ENCODE measurements around the gene TNFRSF13B. TPM values are rescaled to one million over a fixed set of nuclear protein-coding genes. Genes with fewer than 3 reads are reported as not detected.

The TNFRSF13B gene
- total and polyA plus RNA-seq, 2 donors (not counting 3 experiments of a cell fraction or from before 2014, with no cell fraction given) = not detected

- BruUV-seq (replicated peaks) = no TSS peak
- ChIA-PET POLR2A (no interaction called here), CTCF (no interaction called here)
- no peak overlapping the region for H2AFZ ChIP-seq (ENCODE audit: low read depth, low read length)
- no peak for TF ChIP-seq GATA2 (IDR thresholded peaks at IDR 0.05; ENCODE audit: insufficient read depth, insufficient read length, low read depth, low read length)
- no peak for TF ChIP-seq CTCF (IDR thresholded peaks at IDR 0.05; ENCODE audit: extremely low read depth in 1 of 2, insufficient read depth in 1 of 2, low read depth in 1 of 2, low read length in 2 of 2)
- TF ChIP-seq POLR2AphosphoS5 (IDR thresholded peaks at IDR 0.05; ENCODE audit: insufficient read depth, low read depth, low read length) = no peak
- TF ChIP-seq MYC (IDR thresholded peaks at IDR 0.05; ENCODE audit: low read depth, low read length) = no peak
- no peak for TF ChIP-seq FOS (IDR thresholded peaks at IDR 0.05; ENCODE audit: borderline replicate concordance, insufficient read depth, low read length)
- no peak for TF ChIP-seq JUN (IDR thresholded peaks at IDR 0.05; ENCODE audit: borderline replicate concordance, insufficient read depth, insufficient read length, low read depth)
- H4K20me1 ChIP-seq (replicated peaks; ENCODE audit: control insufficient read depth, extremely low read depth, insufficient read depth, low read length) = no peaks in the 10 kb centered on the region
- H3K4me3 ChIP-seq (replicated peaks in 1 of 3; ENCODE audit: insufficient read depth in 1 of 3, low read depth in 1 of 3, low read length in 3 of 3) = no peak overlapping the region
- no peaks in the 10 kb centered on the region for H3K9me1 ChIP-seq (replicated peaks; ENCODE audit: control insufficient read depth, extremely low read depth, insufficient read depth, low read length)
- no peaks in the 10 kb centered on the region for H3K79me2 ChIP-seq (ENCODE audit: control insufficient read depth, insufficient read depth, low read length)
- dilution Hi-C loops (cut with MboI; ENCODE audit: extremely low pct_ligation_motif_present, low sequenced_read_pairs) (no loop called here), intact Hi-C loops (cut with micrococcal nuclease) (loop anchor here (5.0 kb wide), 1 partner anchor 196 kb away; no protein-coding TSS in a partner anchor)
- no peak overlapping the region for H3K9ac ChIP-seq (replicated peaks; ENCODE audit: extremely low read depth, insufficient read depth, low read length)
- no peaks in the 10 kb centered on the region for H3K9me3 ChIP-seq (replicated peaks; ENCODE audit: control insufficient read depth, insufficient read depth, low read length)
- peaks cover 1 to 12% of the 10 kb centered on the region in 2 experiments for H3K27me3 ChIP-seq (ENCODE audit: control insufficient read depth in 2 of 2, insufficient read depth in 2 of 2, low read length in 2 of 2)
- peaks cover 3% of the 10 kb centered on the region for H3K4me1 ChIP-seq (ENCODE audit: control insufficient read depth, extremely low read depth, insufficient read depth, low read length)
- FAIRE-seq (peak; percentile 15), DNase-seq (ENCODE audit: low read depth, low spot score) (no peak)
- no peaks in the 10 kb centered on the region for H3K36me3 ChIP-seq (ENCODE audit: control insufficient read depth in 2 of 2, extremely low read depth in 1 of 2, insufficient read depth in 2 of 2, low read length in 2 of 2)
- H3K27ac ChIP-seq (ENCODE audit: insufficient read depth, low read depth, low read length) = no peak overlapping the region
- no peak overlapping the region for H3K4me2 ChIP-seq (ENCODE audit: insufficient read depth, low read length)
Measured at GRCh38 chr17:16995930-16996329, 24.0 kb upstream of the TNFRSF13B start.
